Neural cell (in vitro differentiated cells): ENCODE measurements around the gene GJA8.
A peak's percentile ranks its signal among the peaks of the same experiment; 100 is the strongest.

Experiments used
- CTCF ChIP-seq: fragments of 450-650 bp; IDR thresholded peaks from 2 replicates; pipeline ENCODE4 v1.5.1; 2014; ENCODE audit warnings: antibody characterized with exemption, mild to moderate bottlenecking, moderate library complexity; ENCODE audit not compliant: poor library complexity, severe bottlenecking
- MXI1 ChIP-seq: fragments of 450-650 bp; conservative IDR thresholded peaks from 2 replicates; pipeline ENCODE4 v1.6.1; 2014; ENCODE audit warnings: antibody characterized with exemption, mild to moderate bottlenecking; ENCODE audit not compliant: poor library complexity, severe bottlenecking
- POLR2AphosphoS5 ChIP-seq: IDR thresholded peaks from 2 replicates; pipeline ENCODE4 v1.6.1; 2012
- RAD21 ChIP-seq: fragments of 450-650 bp; conservative IDR thresholded peaks from 2 replicates; pipeline ENCODE4 v1.6.1; 2014; ENCODE audit warnings: antibody characterized with exemption, mild to moderate bottlenecking, moderate library complexity

- TF ChIP-seq MXI1, result no peak
- peak; percentile 89 for TF ChIP-seq CTCF
- peak; percentile 88 for TF ChIP-seq RAD21
- TF ChIP-seq POLR2AphosphoS5, result no peak
These were observed 12.3 kb upstream of the GJA8 start for GRCh38 chr1:147890177-147890790.
